ENCODE data around the gene ZNF821.
"Not testable (repeated sequence)": the region's sequence is repeated elsewhere in the genome, so short reads cannot be mapped to it uniquely, and the experiment has no call there.

ZNF821 gene

DNA sequence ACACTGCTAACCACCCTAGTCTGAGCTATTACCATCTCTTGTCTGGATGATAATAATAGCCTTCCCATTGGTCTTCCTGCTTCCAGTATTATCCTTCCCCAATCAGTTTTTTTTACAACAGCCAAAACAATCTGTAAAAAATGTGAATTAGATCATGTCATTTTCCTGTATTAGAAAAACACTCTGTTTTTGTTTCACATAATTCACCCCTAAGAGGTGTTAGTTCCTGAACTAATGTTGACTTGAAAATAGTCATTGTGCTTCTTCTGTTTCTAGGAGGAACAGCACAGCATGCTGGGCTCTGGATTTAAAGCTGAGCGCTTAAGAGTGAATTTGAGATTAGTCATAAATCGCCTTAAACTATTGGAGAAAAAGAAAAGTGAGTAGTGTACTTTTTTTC lies 31.4 kb upstream of the ZNF821 start:
- TF ChIP-seq, protein P1, sequence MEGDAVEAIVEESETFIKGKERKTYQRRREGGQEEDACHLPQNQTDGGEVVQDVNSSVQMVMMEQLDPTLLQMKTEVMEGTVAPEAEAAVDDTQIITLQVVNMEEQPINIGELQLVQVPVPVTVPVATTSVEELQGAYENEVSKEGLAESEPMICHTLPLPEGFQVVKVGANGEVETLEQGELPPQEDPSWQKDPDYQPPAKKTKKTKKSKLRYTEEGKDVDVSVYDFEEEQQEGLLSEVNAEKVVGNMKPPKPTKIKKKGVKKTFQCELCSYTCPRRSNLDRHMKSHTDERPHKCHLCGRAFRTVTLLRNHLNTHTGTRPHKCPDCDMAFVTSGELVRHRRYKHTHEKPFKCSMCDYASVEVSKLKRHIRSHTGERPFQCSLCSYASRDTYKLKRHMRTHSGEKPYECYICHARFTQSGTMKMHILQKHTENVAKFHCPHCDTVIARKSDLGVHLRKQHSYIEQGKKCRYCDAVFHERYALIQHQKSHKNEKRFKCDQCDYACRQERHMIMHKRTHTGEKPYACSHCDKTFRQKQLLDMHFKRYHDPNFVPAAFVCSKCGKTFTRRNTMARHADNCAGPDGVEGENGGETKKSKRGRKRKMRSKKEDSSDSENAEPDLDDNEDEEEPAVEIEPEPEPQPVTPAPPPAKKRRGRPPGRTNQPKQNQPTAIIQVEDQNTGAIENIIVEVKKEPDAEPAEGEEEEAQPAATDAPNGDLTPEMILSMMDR (conservative IDR thresholded peaks at IDR 0.05; ENCODE audit: low read length), result no peak
- DNase-seq (ENCODE audit: low read depth), result no peak
- H3K4me3 ChIP-seq (ENCODE audit: low read length), result no peak overlapping the region

GRCh38 chr16:71914802-71915201 lies 30.8 kb upstream of the ZNF821 start:
- H3K4me3 ChIP-seq (ENCODE audit: low read length), result no peak overlapping the region
- no peak for DNase-seq (ENCODE audit: low read depth)
- TF ChIP-seq, protein P1 (conservative IDR thresholded peaks at IDR 0.05; ENCODE audit: low read length), result no peak

DNA sequence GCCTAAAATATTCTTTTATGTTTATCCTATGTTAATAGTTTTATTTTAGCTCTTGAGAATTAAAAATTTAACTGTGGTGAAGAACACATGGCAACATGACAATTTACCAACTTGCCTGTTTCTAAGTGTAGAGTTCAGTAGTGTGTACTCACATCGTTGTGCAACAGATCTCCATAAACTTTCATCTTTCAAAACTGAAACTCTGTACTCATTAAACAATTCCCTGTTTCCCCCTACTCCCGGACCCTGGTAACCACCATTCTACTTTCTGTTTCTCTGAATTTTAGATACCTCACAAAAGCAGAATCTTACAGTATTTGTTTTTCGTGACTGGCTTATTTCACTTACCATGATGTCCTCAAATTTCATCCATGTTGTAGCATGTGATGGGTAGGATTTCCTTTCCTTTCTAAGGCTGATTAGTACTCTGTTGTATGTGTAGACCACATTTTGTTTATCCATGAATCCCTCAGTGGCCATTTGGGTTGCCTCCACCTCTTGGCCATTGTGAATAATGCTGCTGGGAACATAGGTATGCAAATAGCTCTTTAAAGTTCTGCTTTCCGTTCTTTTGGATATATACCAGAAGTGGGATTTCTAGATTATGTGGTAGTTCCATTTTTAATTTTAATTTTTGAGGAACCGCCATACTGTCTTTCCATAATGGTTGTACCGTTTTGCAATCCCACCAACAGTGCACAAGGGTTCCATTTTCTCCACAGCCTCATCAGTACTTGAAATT lies 28.7 kb upstream of the ZNF821 start:
- TF ChIP-seq, protein P1 (conservative IDR thresholded peaks at IDR 0.05; ENCODE audit: low read length), result no peak
- DNase-seq (ENCODE audit: low read depth), result no peak
- no peak overlapping the region for H3K4me3 ChIP-seq (ENCODE audit: low read length)

DNA sequence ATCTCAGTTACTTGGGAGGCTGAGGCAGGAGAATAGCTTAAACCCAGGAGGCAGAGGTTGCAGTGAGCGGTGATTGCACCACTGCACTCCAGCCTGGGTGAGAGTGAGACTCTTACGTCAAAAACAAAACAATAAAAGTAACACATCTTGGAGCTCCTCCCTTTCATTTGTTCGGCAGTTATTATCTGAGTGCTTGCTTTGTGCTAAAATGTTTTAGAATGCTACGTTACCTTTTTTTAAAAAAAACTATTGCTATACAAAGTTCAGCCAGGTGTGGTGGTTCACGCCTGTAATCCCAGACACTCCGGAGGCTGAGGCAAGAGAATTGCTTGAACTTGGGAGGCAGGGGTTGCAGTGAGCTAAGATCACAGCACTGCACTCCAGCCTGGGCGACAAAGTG lies 27.1 kb upstream of the ZNF821 start:
- TF ChIP-seq, protein P1 (conservative IDR thresholded peaks at IDR 0.05; ENCODE audit: low read length), result no peak
- no peak overlapping the region for H3K4me3 ChIP-seq (ENCODE audit: low read length)
- no peak for DNase-seq (ENCODE audit: low read depth)

GRCh38 chr16:71905765-71906164 lies 21.8 kb upstream of the ZNF821 start:
- not testable (repeated sequence) for DNase-seq (ENCODE audit: low read depth); H3K4me3 ChIP-seq (ENCODE audit: low read length)

GRCh38 chr16:71904239-71904638 lies 20.3 kb upstream of the ZNF821 start:
- no peak overlapping the region for H3K4me3 ChIP-seq (ENCODE audit: low read length)
- TF ChIP-seq, protein P1 (conservative IDR thresholded peaks at IDR 0.05; ENCODE audit: low read length), result no peak
- DNase-seq (ENCODE audit: low read depth), result no peak

- no peak overlapping the region for H3K4me3 ChIP-seq (ENCODE audit: low read length)
- TF ChIP-seq, protein P1 (conservative IDR thresholded peaks at IDR 0.05; ENCODE audit: low read length), result no peak
- no peak for DNase-seq (ENCODE audit: low read depth)
Measured at GRCh38 chr16:71903608-71904007, 19.6 kb upstream of the ZNF821 start.

All from AG10803 (cell line).